Thyroid gland (tissue), 4 donors: ENCODE results near the gene PPP4R2.

Experiments used
- POLR2A ChIP-seq, 2 donors: fragments of 450-650 bp; IDR thresholded peaks; one replicate each; pipeline ENCODE4 v1.6.1; 2017; ENCODE audit warnings: antibody characterized with exemption in 2 of 2, mild to moderate bottlenecking in 2 of 2, moderate library complexity in 1 of 2
- TF ChIP-seq, protein P1 (sequence below), 6 experiments: fragments of 200-600 bp in 3 of 6; fragments of 450-650 bp in 3 of 6; sonication (generic) in 3 of 6; IDR thresholded peaks; one replicate each; pipeline ENCODE4 v1.5.1; 2016 to 2019; ENCODE audit warnings: antibody characterized with exemption in 6 of 6, mild to moderate bottlenecking in 2 of 6, inconsistent platforms in 1 of 6, moderate library complexity in 1 of 6

- TF ChIP-seq, protein P1, sequence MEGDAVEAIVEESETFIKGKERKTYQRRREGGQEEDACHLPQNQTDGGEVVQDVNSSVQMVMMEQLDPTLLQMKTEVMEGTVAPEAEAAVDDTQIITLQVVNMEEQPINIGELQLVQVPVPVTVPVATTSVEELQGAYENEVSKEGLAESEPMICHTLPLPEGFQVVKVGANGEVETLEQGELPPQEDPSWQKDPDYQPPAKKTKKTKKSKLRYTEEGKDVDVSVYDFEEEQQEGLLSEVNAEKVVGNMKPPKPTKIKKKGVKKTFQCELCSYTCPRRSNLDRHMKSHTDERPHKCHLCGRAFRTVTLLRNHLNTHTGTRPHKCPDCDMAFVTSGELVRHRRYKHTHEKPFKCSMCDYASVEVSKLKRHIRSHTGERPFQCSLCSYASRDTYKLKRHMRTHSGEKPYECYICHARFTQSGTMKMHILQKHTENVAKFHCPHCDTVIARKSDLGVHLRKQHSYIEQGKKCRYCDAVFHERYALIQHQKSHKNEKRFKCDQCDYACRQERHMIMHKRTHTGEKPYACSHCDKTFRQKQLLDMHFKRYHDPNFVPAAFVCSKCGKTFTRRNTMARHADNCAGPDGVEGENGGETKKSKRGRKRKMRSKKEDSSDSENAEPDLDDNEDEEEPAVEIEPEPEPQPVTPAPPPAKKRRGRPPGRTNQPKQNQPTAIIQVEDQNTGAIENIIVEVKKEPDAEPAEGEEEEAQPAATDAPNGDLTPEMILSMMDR (IDR thresholded peaks at IDR 0.05) = no peak
- TF ChIP-seq POLR2A (IDR thresholded peaks at IDR 0.05) = no peak
Measured at GRCh38 chr3:73049319-73049718, 52.7 kb downstream of the PPP4R2 start.
